Activated T-cell treated with anti-CD3 and anti-CD28 coated beads, Interleukin-2, amount 50 U/mL, for 24 hours (primary cell): ENCODE results near the gene VASH1.
"Not testable (repeated sequence)": the region's sequence is repeated elsewhere in the genome, so short reads cannot be mapped to it uniquely, and the experiment has no call there.

Source experiments
- DNase-seq: peaks from one replicate; pipeline ENCODE4 v3.0.0-alpha.2; 2020
- H3K27ac Mint-ChIP-seq: 2 replicates; pipeline ENCODE4 v1.8.0; 2020; ENCODE audit warnings: mild to moderate bottlenecking, mixed read lengths
- H3K27me3 Mint-ChIP-seq: 2 replicates; pipeline ENCODE4 v1.8.0; 2020; ENCODE audit warnings: mixed read lengths
- H3K36me3 Mint-ChIP-seq: 2 replicates; pipeline ENCODE4 v1.8.0; 2020; ENCODE audit warnings: low read depth, mixed read lengths
- H3K4me1 Mint-ChIP-seq: 2 replicates; pipeline ENCODE4 v1.8.0; 2020; ENCODE audit warnings: low read depth, mixed read lengths
- H3K4me3 Mint-ChIP-seq: 2 replicates; pipeline ENCODE4 v1.8.0; 2020; ENCODE audit warnings: mild to moderate bottlenecking, moderate library complexity, mixed read lengths
- H3K9me3 Mint-ChIP-seq: 2 replicates; pipeline ENCODE4 v1.8.0; 2020; ENCODE audit warnings: mixed read lengths

VASH1 gene

GRCh38 chr14:76761136-76761959 lies at the start of gene VASH1:
Gene VASH1 (plus strand): TSS chr14:76761468. CDS start chr14:76762822, 1,354 bp downstream.
- Mint-ChIP-seq H3K9me3 (no peaks in the 10 kb centered on the region), H3K36me3 (no peaks in the 10 kb centered on the region), H3K27me3 (peaks cover 32% of the 10 kb centered on the region)

GRCh38 chr14:76713121-76713520 lies 48.1 kb upstream of the VASH1 start:
- no peak for DNase-seq
- H3K4me1 Mint-ChIP-seq = no peaks in the 10 kb centered on the region
- no peaks in the 10 kb centered on the region for H3K9me3 Mint-ChIP-seq
- H3K27me3 Mint-ChIP-seq = peaks cover 41% of the 10 kb centered on the region
- H3K36me3 Mint-ChIP-seq = no peaks in the 10 kb centered on the region
- no peak overlapping the region for H3K4me3 Mint-ChIP-seq
- H3K27ac Mint-ChIP-seq = no peak overlapping the region

More at GRCh38 chr14:76761136-76761959, at the start of gene VASH1:
- Mint-ChIP-seq H3K27ac (peak within 1 kb of the TSS; percentile 48), H3K4me1 (peaks cover 19% of the 10 kb centered on the region), H3K4me3 (peak within 1 kb of the TSS; percentile 76)
- peak; percentile 82 for DNase-seq

- Mint-ChIP-seq H3K4me3 (no peak overlapping the region), H3K27ac (no peak overlapping the region), H3K36me3 (no peaks in the 10 kb centered on the region), H3K9me3 (no peaks in the 10 kb centered on the region), H3K4me1 (no peaks in the 10 kb centered on the region), H3K27me3 (peaks cover 41% of the 10 kb centered on the region)
- no peak for DNase-seq
Measured at GRCh38 chr14:76714470-76714869, 46.8 kb upstream of the VASH1 start.

GRCh38 chr14:76715101-76715500 lies 46.2 kb upstream of the VASH1 start:
- peaks cover 1% of the 10 kb centered on the region for H3K4me1 Mint-ChIP-seq

GRCh38 chr14:76715511-76716081 lies 45.7 kb upstream of the VASH1 start:
- DNase-seq = no peak
- Mint-ChIP-seq H3K36me3 (no peaks in the 10 kb centered on the region), H3K4me1 (peaks cover 6% of the 10 kb centered on the region), H3K9me3 (no peaks in the 10 kb centered on the region), H3K27me3 (peaks cover 36% of the 10 kb centered on the region), H3K27ac (no peak overlapping the region), H3K4me3 (no peak overlapping the region)

More at GRCh38 chr14:76715101-76715500, 46.2 kb upstream of the VASH1 start:
- no peaks in the 10 kb centered on the region for H3K9me3 Mint-ChIP-seq
- DNase-seq = no peak
- peaks cover 41% of the 10 kb centered on the region for H3K27me3 Mint-ChIP-seq
- no peaks in the 10 kb centered on the region for H3K36me3 Mint-ChIP-seq
- H3K4me3 Mint-ChIP-seq = no peak overlapping the region
- no peak overlapping the region for H3K27ac Mint-ChIP-seq

GRCh38 chr14:76716285-76716684 lies 45.0 kb upstream of the VASH1 start:
- no peak for DNase-seq
- Mint-ChIP-seq H3K27ac (no peak overlapping the region), H3K36me3 (no peaks in the 10 kb centered on the region), H3K4me1 (peaks cover 8% of the 10 kb centered on the region), H3K4me3 (no peak overlapping the region), H3K9me3 (no peaks in the 10 kb centered on the region), H3K27me3 (peaks cover 30% of the 10 kb centered on the region)

GRCh38 chr14:76717508-76718290 lies 43.6 kb upstream of the VASH1 start:
- Mint-ChIP-seq H3K9me3 (no peaks in the 10 kb centered on the region), H3K4me3 (no peak overlapping the region), H3K27me3 (peaks cover 30% of the 10 kb centered on the region), H3K27ac (no peak overlapping the region), H3K4me1 (peaks cover 8% of the 10 kb centered on the region), H3K36me3 (no peaks in the 10 kb centered on the region)
- DNase-seq = no peak

GRCh38 chr14:76718306-76719040 lies 42.8 kb upstream of the VASH1 start:
- Mint-ChIP-seq H3K27ac (no peak overlapping the region), H3K9me3 (no peaks in the 10 kb centered on the region), H3K27me3 (peaks cover 28% of the 10 kb centered on the region), H3K36me3 (no peaks in the 10 kb centered on the region), H3K4me1 (peaks cover 8% of the 10 kb centered on the region), H3K4me3 (no peak overlapping the region)
- DNase-seq = no peak

GRCh38 chr14:76719666-76720065 lies 41.6 kb upstream of the VASH1 start:
- Mint-ChIP-seq H3K27ac (no peak overlapping the region), H3K27me3 (peaks cover 20% of the 10 kb centered on the region), H3K9me3 (no peaks in the 10 kb centered on the region), H3K36me3 (no peaks in the 10 kb centered on the region), H3K4me1 (peaks cover 8% of the 10 kb centered on the region), H3K4me3 (no peak overlapping the region)
- DNase-seq = no peak

- H3K27ac Mint-ChIP-seq = peak overlapping the region; percentile 53
- H3K36me3 Mint-ChIP-seq = no peaks in the 10 kb centered on the region
- H3K4me1 Mint-ChIP-seq = peaks cover 8% of the 10 kb centered on the region
- no peak overlapping the region for H3K4me3 Mint-ChIP-seq
- no peak for DNase-seq
- H3K9me3 Mint-ChIP-seq = no peaks in the 10 kb centered on the region
- peaks cover 18% of the 10 kb centered on the region for H3K27me3 Mint-ChIP-seq
Measured at GRCh38 chr14:76720382-76720813, 40.9 kb upstream of the VASH1 start.

GRCh38 chr14:76721506-76721905 lies 39.8 kb upstream of the VASH1 start:
- H3K4me1 Mint-ChIP-seq, H3K9me3 Mint-ChIP-seq, H3K36me3 Mint-ChIP-seq, DNase-seq, H3K27ac Mint-ChIP-seq, H3K27me3 Mint-ChIP-seq, H3K4me3 Mint-ChIP-seq: not testable (repeated sequence)

- Mint-ChIP-seq H3K4me1 (peaks cover 8% of the 10 kb centered on the region), H3K27ac (no peak overlapping the region), H3K27me3 (peaks cover 6% of the 10 kb centered on the region), H3K9me3 (no peaks in the 10 kb centered on the region), H3K36me3 (no peaks in the 10 kb centered on the region), H3K4me3 (no peak overlapping the region)
- no peak for DNase-seq
Measured at GRCh38 chr14:76724651-76725550, 36.4 kb upstream of the VASH1 start.

GRCh38 chr14:76726551-76726970 lies 34.7 kb upstream of the VASH1 start:
- no peaks in the 10 kb centered on the region for H3K36me3 Mint-ChIP-seq
- no peak for DNase-seq
- H3K4me3 Mint-ChIP-seq = no peak overlapping the region
- no peaks in the 10 kb centered on the region for H3K9me3 Mint-ChIP-seq
- H3K4me1 Mint-ChIP-seq = no peaks in the 10 kb centered on the region
- H3K27me3 Mint-ChIP-seq = peaks cover 6% of the 10 kb centered on the region
- no peak overlapping the region for H3K27ac Mint-ChIP-seq
